ENCODE data around the gene TESK2. TPM values are rescaled to one million over a fixed set of nuclear protein-coding genes. Genes with fewer than 3 reads are reported as not detected.
"Not testable (repeated sequence)": the region's sequence is repeated elsewhere in the genome, so short reads cannot be mapped to it uniquely, and the experiment has no call there.

Gene TESK2
- total RNA-seq, 2 experiments from 2014 or later: 3.0 to 4.4 TPM

GRCh38 chr1:45386219-45386618 lies 104.7 kb downstream of the TESK2 start:
- peaks cover 8% of the 10 kb centered on the region for H3K4me1 Mint-ChIP-seq
- no peak overlapping the region for H3K27ac Mint-ChIP-seq
- H3K4me3 Mint-ChIP-seq: no peak overlapping the region
- H3K27me3 Mint-ChIP-seq: no peaks in the 10 kb centered on the region
- DNase-seq (no peak), ATAC-seq (no peak)
- no peaks in the 10 kb centered on the region for H3K9me3 Mint-ChIP-seq (ENCODE audit: low read depth)
- no peaks in the 10 kb centered on the region for H3K36me3 Mint-ChIP-seq
- CTCF ChIA-PET: interaction anchor here (0.7 kb wide), 1 partner anchor 42 kb away, joined by 3 read pairs; no protein-coding TSS in a partner anchor

GRCh38 chr1:45385302-45385701 lies 105.7 kb downstream of the TESK2 start:
- Mint-ChIP-seq H3K4me3 (no peak overlapping the region), H3K27ac (no peak overlapping the region), H3K27me3 (no peaks in the 10 kb centered on the region), H3K36me3 (no peaks in the 10 kb centered on the region), H3K4me1 (peaks cover 9% of the 10 kb centered on the region), H3K9me3 (ENCODE audit: low read depth) (no peaks in the 10 kb centered on the region)
- no peak for DNase-seq
- CTCF ChIA-PET: no interaction called here
- no peak for ATAC-seq

GRCh38 chr1:45384213-45384612 lies 106.8 kb downstream of the TESK2 start:
- DNase-seq; H3K27me3 Mint-ChIP-seq; ATAC-seq; H3K4me3 Mint-ChIP-seq; H3K4me1 Mint-ChIP-seq; H3K27ac Mint-ChIP-seq; H3K9me3 Mint-ChIP-seq (ENCODE audit: low read depth); H3K36me3 Mint-ChIP-seq: not testable (repeated sequence)
- CTCF ChIA-PET: interaction anchor here (1.1 kb wide), 1 partner anchor 108 kb away, joined by 3 read pairs; no protein-coding TSS in a partner anchor

GRCh38 chr1:45383191-45383590 lies 107.8 kb downstream of the TESK2 start:
- no peak overlapping the region for H3K27ac Mint-ChIP-seq
- H3K27me3 Mint-ChIP-seq: no peaks in the 10 kb centered on the region
- CTCF ChIA-PET: no interaction called here
- H3K4me3 Mint-ChIP-seq: no peak overlapping the region
- peaks cover 6% of the 10 kb centered on the region for H3K4me1 Mint-ChIP-seq
- ATAC-seq (no peak), DNase-seq (no peak)
- H3K36me3 Mint-ChIP-seq: no peaks in the 10 kb centered on the region
- no peaks in the 10 kb centered on the region for H3K9me3 Mint-ChIP-seq (ENCODE audit: low read depth)

- Mint-ChIP-seq H3K4me1 (peaks cover 6% of the 10 kb centered on the region), H3K27ac (no peak overlapping the region), H3K4me3 (no peak overlapping the region), H3K27me3 (no peaks in the 10 kb centered on the region), H3K36me3 (no peaks in the 10 kb centered on the region), H3K9me3 (ENCODE audit: low read depth) (no peaks in the 10 kb centered on the region)
- no peak for DNase-seq
- no peak for ATAC-seq
- CTCF ChIA-PET: no interaction called here
These were observed 109.7 kb downstream of the TESK2 start for GRCh38 chr1:45381243-45381642.

GRCh38 chr1:45380730-45381129 lies 110.2 kb downstream of the TESK2 start:
- no peak for DNase-seq
- ATAC-seq: no peak
- CTCF ChIA-PET: no interaction called here

GRCh38 chr1:45380125-45380524 lies 110.8 kb downstream of the TESK2 start:
- Mint-ChIP-seq H3K4me3 (no peak overlapping the region), H3K4me1 (peaks cover 8% of the 10 kb centered on the region), H3K27me3 (no peaks in the 10 kb centered on the region), H3K27ac (no peak overlapping the region), H3K9me3 (ENCODE audit: low read depth) (no peaks in the 10 kb centered on the region), H3K36me3 (no peaks in the 10 kb centered on the region)
- CTCF ChIA-PET: no interaction called here
- DNase-seq: no peak
- ATAC-seq: no peak

More at GRCh38 chr1:45380730-45381129, 110.2 kb downstream of the TESK2 start:
- no peaks in the 10 kb centered on the region for H3K36me3 Mint-ChIP-seq
- H3K27ac Mint-ChIP-seq: no peak overlapping the region
- no peaks in the 10 kb centered on the region for H3K9me3 Mint-ChIP-seq (ENCODE audit: low read depth)
- H3K4me3 Mint-ChIP-seq: no peak overlapping the region
- H3K4me1 Mint-ChIP-seq: peaks cover 6% of the 10 kb centered on the region
- H3K27me3 Mint-ChIP-seq: no peaks in the 10 kb centered on the region

GRCh38 chr1:45379524-45379923 lies 111.4 kb downstream of the TESK2 start:
- no peak for ATAC-seq
- H3K4me1 Mint-ChIP-seq: peaks cover 14% of the 10 kb centered on the region
- no peak overlapping the region for H3K27ac Mint-ChIP-seq
- H3K27me3 Mint-ChIP-seq: no peaks in the 10 kb centered on the region
- H3K9me3 Mint-ChIP-seq (ENCODE audit: low read depth): no peaks in the 10 kb centered on the region
- no peak for DNase-seq
- CTCF ChIA-PET: interaction anchor here (1.4 kb wide), 1 partner anchor 9 kb away, joined by 3 read pairs; no protein-coding TSS in a partner anchor
- H3K4me3 Mint-ChIP-seq: no peak overlapping the region
- no peaks in the 10 kb centered on the region for H3K36me3 Mint-ChIP-seq

- H3K27me3 Mint-ChIP-seq: no peaks in the 10 kb centered on the region
- no peaks in the 10 kb centered on the region for H3K36me3 Mint-ChIP-seq
- ATAC-seq (no peak), DNase-seq (no peak)
- H3K9me3 Mint-ChIP-seq (ENCODE audit: low read depth): no peaks in the 10 kb centered on the region
- H3K27ac Mint-ChIP-seq: no peak overlapping the region
- peaks cover 22% of the 10 kb centered on the region for H3K4me1 Mint-ChIP-seq
- no peak overlapping the region for H3K4me3 Mint-ChIP-seq
- CTCF ChIA-PET: interaction anchor here (1.4 kb wide), 1 partner anchor 8 kb away, joined by 3 read pairs; no protein-coding TSS in a partner anchor
These were observed 112.8 kb downstream of the TESK2 start for GRCh38 chr1:45378184-45378583.

- Mint-ChIP-seq H3K9me3 (ENCODE audit: low read depth) (no peaks in the 10 kb centered on the region), H3K4me3 (no peak overlapping the region), H3K27me3 (no peaks in the 10 kb centered on the region), H3K4me1 (peaks cover 18% of the 10 kb centered on the region), H3K36me3 (no peaks in the 10 kb centered on the region), H3K27ac (no peak overlapping the region)
- CTCF ChIA-PET: interaction anchor here (0.6 to 2.4 kb wide), 4 partner anchors 14 to 125 kb away, joined by 3 to 11 read pairs (median 4); no protein-coding TSS in a partner anchor
- no peak for DNase-seq
- ATAC-seq: no peak
These were observed 115.6 kb downstream of the TESK2 start for GRCh38 chr1:45375104-45376090.

- ATAC-seq: no peak
- Mint-ChIP-seq H3K4me3 (no peak overlapping the region), H3K9me3 (ENCODE audit: low read depth) (no peaks in the 10 kb centered on the region), H3K27ac (no peak overlapping the region), H3K27me3 (no peaks in the 10 kb centered on the region), H3K4me1 (peaks cover 18% of the 10 kb centered on the region), H3K36me3 (no peaks in the 10 kb centered on the region)
- no peak for DNase-seq
- CTCF ChIA-PET: interaction anchor here (2.4 kb wide), 1 partner anchor 13 kb away, joined by 11 read pairs; no protein-coding TSS in a partner anchor
These were observed 117.4 kb downstream of the TESK2 start for GRCh38 chr1:45373573-45373972.

- peaks cover 18% of the 10 kb centered on the region for H3K4me1 Mint-ChIP-seq
- H3K36me3 Mint-ChIP-seq: no peaks in the 10 kb centered on the region
- no peaks in the 10 kb centered on the region for H3K27me3 Mint-ChIP-seq
- ATAC-seq (no peak), DNase-seq (no peak)
- no peaks in the 10 kb centered on the region for H3K9me3 Mint-ChIP-seq (ENCODE audit: low read depth)
- H3K4me3 Mint-ChIP-seq: no peak overlapping the region
- CTCF ChIA-PET: interaction anchor here (1.1 kb wide), 1 partner anchor 8 kb away, joined by 3 read pairs; no protein-coding TSS in a partner anchor
- H3K27ac Mint-ChIP-seq: no peak overlapping the region
These were observed 120.4 kb downstream of the TESK2 start for GRCh38 chr1:45370575-45370974.

GRCh38 chr1:45365051-45365450 lies 125.9 kb downstream of the TESK2 start:
- no peak overlapping the region for H3K4me3 Mint-ChIP-seq
- DNase-seq (no peak), ATAC-seq (no peak)
- no peak overlapping the region for H3K27ac Mint-ChIP-seq
- peaks cover 2% of the 10 kb centered on the region for H3K4me1 Mint-ChIP-seq
- CTCF ChIA-PET: interaction anchor here (0.5 to 1.7 kb wide), 3 partner anchors 25 to 135 kb away, joined by 3 to 5 read pairs (median 5); partner anchors contain the start of genes MUTYH and TOE1
- H3K9me3 Mint-ChIP-seq (ENCODE audit: low read depth): no peaks in the 10 kb centered on the region
- H3K27me3 Mint-ChIP-seq: no peaks in the 10 kb centered on the region
- no peaks in the 10 kb centered on the region for H3K36me3 Mint-ChIP-seq

- H3K9me3 Mint-ChIP-seq (ENCODE audit: low read depth): no peaks in the 10 kb centered on the region
- no peak overlapping the region for H3K27ac Mint-ChIP-seq
- no peaks in the 10 kb centered on the region for H3K36me3 Mint-ChIP-seq
- H3K4me3 Mint-ChIP-seq: no peak overlapping the region
- no peaks in the 10 kb centered on the region for H3K27me3 Mint-ChIP-seq
- DNase-seq (no peak), ATAC-seq (no peak)
- H3K4me1 Mint-ChIP-seq: peaks cover 5% of the 10 kb centered on the region
- CTCF ChIA-PET: interaction anchor here (1.7 kb wide), 2 partner anchors 24 to 129 kb away, joined by 5 read pairs; partner anchors contain the start of genes MUTYH and TOE1
These were observed 126.7 kb downstream of the TESK2 start for GRCh38 chr1:45364294-45364693.

All from activated CD8-positive, alpha-beta memory T cell treated with anti-CD3 and anti-CD28 coated beads, Interleukin-2, amount 10 ng/mL, durations not matched to agents 7 days and 5 days (primary cell).